ENCODE data around the gene STX2.

STX2 gene

GRCh38 chr12:130799051-130799450, 40.0 kb downstream of the STX2 start:
- peaks cover 78% of the 10 kb centered on the region for H3K36me3 ChIP-seq
- no peak overlapping the region for H3K4me3 ChIP-seq (ENCODE audit: low read depth, low read length)
- no peak for DNase-seq
- no peaks in the 10 kb centered on the region for H3K9me3 ChIP-seq (ENCODE audit: severe bottlenecking)
- H3K27ac ChIP-seq = no peak overlapping the region
- TF ChIP-seq, protein P1, sequence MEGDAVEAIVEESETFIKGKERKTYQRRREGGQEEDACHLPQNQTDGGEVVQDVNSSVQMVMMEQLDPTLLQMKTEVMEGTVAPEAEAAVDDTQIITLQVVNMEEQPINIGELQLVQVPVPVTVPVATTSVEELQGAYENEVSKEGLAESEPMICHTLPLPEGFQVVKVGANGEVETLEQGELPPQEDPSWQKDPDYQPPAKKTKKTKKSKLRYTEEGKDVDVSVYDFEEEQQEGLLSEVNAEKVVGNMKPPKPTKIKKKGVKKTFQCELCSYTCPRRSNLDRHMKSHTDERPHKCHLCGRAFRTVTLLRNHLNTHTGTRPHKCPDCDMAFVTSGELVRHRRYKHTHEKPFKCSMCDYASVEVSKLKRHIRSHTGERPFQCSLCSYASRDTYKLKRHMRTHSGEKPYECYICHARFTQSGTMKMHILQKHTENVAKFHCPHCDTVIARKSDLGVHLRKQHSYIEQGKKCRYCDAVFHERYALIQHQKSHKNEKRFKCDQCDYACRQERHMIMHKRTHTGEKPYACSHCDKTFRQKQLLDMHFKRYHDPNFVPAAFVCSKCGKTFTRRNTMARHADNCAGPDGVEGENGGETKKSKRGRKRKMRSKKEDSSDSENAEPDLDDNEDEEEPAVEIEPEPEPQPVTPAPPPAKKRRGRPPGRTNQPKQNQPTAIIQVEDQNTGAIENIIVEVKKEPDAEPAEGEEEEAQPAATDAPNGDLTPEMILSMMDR (IDR thresholded peaks at IDR 0.05; ENCODE audit: low read depth, low read length) = no peak
- no peaks in the 10 kb centered on the region for H3K27me3 ChIP-seq (ENCODE audit: insufficient read depth, low read depth, severe bottlenecking)

GRCh38 chr12:130796985-130797686, 41.9 kb downstream of the STX2 start:
- TF ChIP-seq, protein P1 (IDR thresholded peaks at IDR 0.05; ENCODE audit: low read depth, low read length) = no peak
- Histone ChIP-seq H3K9me3 (ENCODE audit: severe bottlenecking) (no peaks in the 10 kb centered on the region), H3K27ac (no peak overlapping the region), H3K4me3 (ENCODE audit: low read depth, low read length) (no peak overlapping the region), H3K36me3 (peaks cover 77% of the 10 kb centered on the region), H3K27me3 (ENCODE audit: insufficient read depth, low read depth, severe bottlenecking) (no peaks in the 10 kb centered on the region)
- DNase-seq = no peak

- Histone ChIP-seq H3K27ac (no peak overlapping the region), H3K36me3 (peaks cover 78% of the 10 kb centered on the region), H3K27me3 (ENCODE audit: insufficient read depth, low read depth, severe bottlenecking) (no peaks in the 10 kb centered on the region), H3K9me3 (ENCODE audit: severe bottlenecking) (no peaks in the 10 kb centered on the region), H3K4me3 (ENCODE audit: low read depth, low read length) (no peak overlapping the region)
- TF ChIP-seq, protein P1 (IDR thresholded peaks at IDR 0.05; ENCODE audit: low read depth, low read length) = no peak
- DNase-seq = no peak
These were observed 43.1 kb downstream of the STX2 start for GRCh38 chr12:130795906-130796305.

DNA sequence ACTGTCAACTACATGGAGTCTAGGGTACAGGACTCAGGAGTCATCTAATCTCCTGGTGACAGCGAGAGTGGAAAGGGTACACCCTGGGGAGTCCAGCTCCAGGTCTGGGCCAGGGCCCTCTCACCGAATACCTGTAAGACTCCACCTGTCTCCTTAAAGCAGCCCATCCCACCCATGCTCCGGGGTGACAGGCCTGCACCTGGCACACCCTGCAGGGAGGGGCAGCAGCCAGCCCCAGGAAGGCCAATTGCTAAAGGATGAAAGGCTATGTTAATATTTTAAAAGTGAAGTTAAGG, 45.5 kb downstream of the STX2 start:
- H3K36me3 ChIP-seq = peaks cover 73% of the 10 kb centered on the region
- no peaks in the 10 kb centered on the region for H3K9me3 ChIP-seq (ENCODE audit: severe bottlenecking)
- no peak overlapping the region for H3K4me3 ChIP-seq (ENCODE audit: low read depth, low read length)
- TF ChIP-seq, protein P1 (IDR thresholded peaks at IDR 0.05; ENCODE audit: low read depth, low read length) = no peak
- no peak overlapping the region for H3K27ac ChIP-seq
- DNase-seq = no peak
- no peaks in the 10 kb centered on the region for H3K27me3 ChIP-seq (ENCODE audit: insufficient read depth, low read depth, severe bottlenecking)

DNA sequence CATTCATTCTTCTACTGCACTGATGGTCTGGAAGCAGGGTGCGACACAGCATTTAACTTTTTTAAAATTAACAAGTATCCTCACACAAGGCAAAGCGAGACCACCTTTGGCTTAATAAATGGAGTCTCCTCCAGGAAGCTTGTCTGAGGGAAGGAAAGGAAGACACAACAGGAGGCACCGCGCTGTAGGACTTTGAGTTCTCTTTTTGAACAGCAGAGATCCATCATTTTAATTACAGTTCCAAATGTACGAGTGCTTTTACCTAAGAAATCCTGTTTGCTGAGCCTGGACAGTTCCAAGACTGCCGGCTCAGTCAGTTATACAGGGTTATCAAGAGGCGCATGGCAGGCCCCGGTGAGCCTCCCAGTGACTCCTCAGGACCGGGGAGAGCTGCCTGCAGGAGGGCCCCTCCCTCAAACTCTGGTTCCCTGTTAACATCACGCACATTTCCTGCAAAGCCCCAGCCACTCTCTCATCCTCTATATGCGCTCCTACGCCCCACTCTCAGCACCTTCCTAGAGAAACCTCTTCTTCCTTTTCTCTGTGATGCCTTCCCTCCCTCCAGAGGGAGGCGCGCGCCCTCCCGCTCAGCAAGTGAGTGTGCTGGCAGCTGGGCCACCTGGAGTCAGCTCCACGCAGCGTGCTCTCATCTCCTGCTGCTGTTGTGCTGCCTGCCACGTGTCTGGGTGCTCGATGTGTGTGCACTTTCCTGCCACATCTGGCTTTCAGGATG, 46.1 kb downstream of the STX2 start:
- H3K36me3 ChIP-seq = peaks cover 70% of the 10 kb centered on the region
- TF ChIP-seq, protein P1 (IDR thresholded peaks at IDR 0.05; ENCODE audit: low read depth, low read length) = no peak
- no peaks in the 10 kb centered on the region for H3K27me3 ChIP-seq (ENCODE audit: insufficient read depth, low read depth, severe bottlenecking)
- no peak overlapping the region for H3K27ac ChIP-seq
- DNase-seq = no peak
- H3K9me3 ChIP-seq (ENCODE audit: severe bottlenecking) = no peaks in the 10 kb centered on the region
- H3K4me3 ChIP-seq (ENCODE audit: low read depth, low read length) = no peak overlapping the region
